Thoracic aorta (tissue), 2 donors: ENCODE measurements around the gene TMEM63A. TPM values are rescaled to one million over a fixed set of nuclear protein-coding genes. Genes with fewer than 3 reads are reported as not detected.

ENCODE experiments used
- ATAC-seq: fragments of 150-250 bp; one replicate; pipeline ENCODE4 v1.8.0; 2017; ENCODE audit warnings: low read depth; ENCODE audit not compliant: insufficient number of reproducible peaks, low FRiP score
- DNase-seq: peaks from one replicate; pipeline ENCODE4 v3.0.0-alpha.2; 2020; ENCODE audit warnings: low spot score
- H3K27ac ChIP-seq, 2 donors: fragments of 200-600 bp; sonication (generic); 1 replicate in 1 of 2; 2 replicates in 1 of 2; pipeline ENCODE4 v1.5.1; 2016; ENCODE audit warnings: mild to moderate bottlenecking in 2 of 2, moderate library complexity in 2 of 2
- H3K27me3 ChIP-seq: fragments of 200-600 bp; sonication (generic); replicated peaks from 2 replicates; pipeline ENCODE4 v1.6.0; 2016; ENCODE audit warnings: mild to moderate bottlenecking; ENCODE audit not compliant: insufficient read depth
- H3K36me3 ChIP-seq: fragments of 200-600 bp; sonication (generic); one replicate; pipeline ENCODE4 v1.5.1; 2016
- H3K4me1 ChIP-seq, 2 donors: fragments of 200-600 bp; sonication (generic); 1 replicate in 1 of 2; 2 replicates in 1 of 2; pipeline versions ENCODE4 v1.5.1 to v1.6.0; 2016; ENCODE audit warnings: low read depth in 2 of 2, mild to moderate bottlenecking in 1 of 2; ENCODE audit not compliant: control insufficient read depth in 1 of 2
- H3K4me3 ChIP-seq: fragments of 200-600 bp; sonication (generic); 2 replicates; pipeline ENCODE4 v1.5.1; 2016; ENCODE audit warnings: mild to moderate bottlenecking
- H3K9me3 ChIP-seq: fragments of 200-600 bp; sonication (generic); 2 replicates; pipeline ENCODE4 v1.5.1; 2016
- total RNA-seq, 2 donors: library from RNA; depleted of rRNA; stranded (reverse); fragments of >200 nt; gene quantifications; one replicate each; pipeline versions ENCODE4 v1.1.0 to v1.2.3, GENCODE V29; 2016
- TF ChIP-seq, protein P1 (sequence below): fragments of 200-600 bp; sonication (generic); IDR thresholded peaks from one replicate; pipeline ENCODE4 v1.5.1; 2019; ENCODE audit warnings: antibody characterized with exemption

Gene TMEM63A
- total RNA-seq, 2 donors from 2014 or later, result 75.1 to 105 TPM

DNA sequence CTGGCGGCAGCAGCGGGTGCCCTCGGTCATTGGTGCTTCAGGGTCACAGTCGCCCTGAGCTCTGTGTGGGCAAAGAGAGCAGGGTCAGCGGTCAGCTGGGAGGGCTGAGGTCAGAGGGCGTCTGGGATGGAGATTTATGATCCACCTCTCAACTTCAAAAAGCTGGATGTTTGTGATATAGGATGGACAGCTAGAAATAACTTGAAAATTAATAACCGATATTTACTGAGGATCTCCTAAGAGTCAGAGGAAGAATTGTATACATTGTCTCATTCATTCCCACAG is 4.8 kb upstream of the TMEM63A start:
- H3K4me1 ChIP-seq, result peaks cover 3 to 5% of the 10 kb centered on the region in 2 donors
- no peak overlapping the region for H3K27ac ChIP-seq
- no peaks in the 10 kb centered on the region for H3K36me3 ChIP-seq
- H3K27me3 ChIP-seq, result no peaks in the 10 kb centered on the region
- DNase-seq (no peak), ATAC-seq (no peak)
- no peak overlapping the region for H3K4me3 ChIP-seq
- TF ChIP-seq, protein P1, sequence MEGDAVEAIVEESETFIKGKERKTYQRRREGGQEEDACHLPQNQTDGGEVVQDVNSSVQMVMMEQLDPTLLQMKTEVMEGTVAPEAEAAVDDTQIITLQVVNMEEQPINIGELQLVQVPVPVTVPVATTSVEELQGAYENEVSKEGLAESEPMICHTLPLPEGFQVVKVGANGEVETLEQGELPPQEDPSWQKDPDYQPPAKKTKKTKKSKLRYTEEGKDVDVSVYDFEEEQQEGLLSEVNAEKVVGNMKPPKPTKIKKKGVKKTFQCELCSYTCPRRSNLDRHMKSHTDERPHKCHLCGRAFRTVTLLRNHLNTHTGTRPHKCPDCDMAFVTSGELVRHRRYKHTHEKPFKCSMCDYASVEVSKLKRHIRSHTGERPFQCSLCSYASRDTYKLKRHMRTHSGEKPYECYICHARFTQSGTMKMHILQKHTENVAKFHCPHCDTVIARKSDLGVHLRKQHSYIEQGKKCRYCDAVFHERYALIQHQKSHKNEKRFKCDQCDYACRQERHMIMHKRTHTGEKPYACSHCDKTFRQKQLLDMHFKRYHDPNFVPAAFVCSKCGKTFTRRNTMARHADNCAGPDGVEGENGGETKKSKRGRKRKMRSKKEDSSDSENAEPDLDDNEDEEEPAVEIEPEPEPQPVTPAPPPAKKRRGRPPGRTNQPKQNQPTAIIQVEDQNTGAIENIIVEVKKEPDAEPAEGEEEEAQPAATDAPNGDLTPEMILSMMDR, result no peak
- H3K9me3 ChIP-seq, result no peaks in the 10 kb centered on the region

DNA sequence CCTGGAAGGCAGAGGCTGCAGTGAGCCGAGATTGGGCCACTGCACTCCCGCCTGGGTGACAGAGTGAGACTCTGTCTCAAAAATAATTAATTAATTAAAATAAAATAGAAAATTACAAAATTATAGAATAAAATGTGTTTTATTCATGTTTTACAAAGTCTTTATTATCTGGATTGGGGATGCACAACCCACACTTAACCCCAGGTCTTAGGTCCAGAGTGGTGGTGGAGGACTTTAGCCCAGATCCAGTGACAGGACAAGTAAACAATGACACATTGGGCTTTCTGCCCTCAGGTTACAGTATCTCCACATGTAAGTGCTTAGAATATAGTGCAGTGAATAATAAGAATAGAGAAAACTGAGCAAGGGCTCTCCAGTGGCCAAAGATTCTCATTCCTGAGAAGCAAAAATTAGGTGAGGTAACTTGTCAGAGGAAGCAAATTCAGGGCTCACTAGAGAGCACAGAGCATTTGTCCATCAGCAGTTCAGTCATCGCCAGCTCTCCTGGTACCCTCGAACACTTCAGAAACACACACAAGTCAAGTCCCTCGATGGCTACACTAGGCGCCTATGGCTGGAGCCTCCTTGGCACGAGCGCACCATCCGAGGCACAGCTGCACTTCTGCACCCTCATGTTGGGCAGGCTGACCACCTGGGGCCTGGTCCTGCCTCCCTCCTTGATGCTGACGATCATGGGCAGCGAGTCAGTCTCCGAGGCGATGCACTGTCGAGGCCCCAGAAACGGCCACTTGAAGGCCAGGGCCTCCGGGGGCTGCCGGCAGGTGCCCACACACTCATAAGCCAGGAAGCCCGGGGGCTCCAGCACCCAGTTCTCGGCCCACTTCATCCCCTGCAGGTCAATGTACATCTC is 4.2 kb upstream of the TMEM63A start:
- no peak overlapping the region for H3K4me3 ChIP-seq
- no peaks in the 10 kb centered on the region for H3K9me3 ChIP-seq
- ATAC-seq (no peak), DNase-seq (no peak)
- no peaks in the 10 kb centered on the region for H3K36me3 ChIP-seq
- H3K27me3 ChIP-seq, result no peaks in the 10 kb centered on the region
- TF ChIP-seq, protein P1, result no peak
- H3K4me1 ChIP-seq, result peaks cover 4 to 6% of the 10 kb centered on the region in 2 donors
- H3K27ac ChIP-seq, result no peak overlapping the region

- ATAC-seq (no peak), DNase-seq (no peak)
- H3K36me3 ChIP-seq, result no peaks in the 10 kb centered on the region
- H3K4me3 ChIP-seq, result no peak overlapping the region
- TF ChIP-seq, protein P1, result no peak
- no peaks in the 10 kb centered on the region for H3K9me3 ChIP-seq
- no peak overlapping the region for H3K27ac ChIP-seq
- peaks cover 13 to 17% of the 10 kb centered on the region in 2 donors for H3K4me1 ChIP-seq
- H3K27me3 ChIP-seq, result no peaks in the 10 kb centered on the region
Measured at GRCh38 chr1:225885336-225885735, 3.2 kb upstream of the TMEM63A start.

DNA sequence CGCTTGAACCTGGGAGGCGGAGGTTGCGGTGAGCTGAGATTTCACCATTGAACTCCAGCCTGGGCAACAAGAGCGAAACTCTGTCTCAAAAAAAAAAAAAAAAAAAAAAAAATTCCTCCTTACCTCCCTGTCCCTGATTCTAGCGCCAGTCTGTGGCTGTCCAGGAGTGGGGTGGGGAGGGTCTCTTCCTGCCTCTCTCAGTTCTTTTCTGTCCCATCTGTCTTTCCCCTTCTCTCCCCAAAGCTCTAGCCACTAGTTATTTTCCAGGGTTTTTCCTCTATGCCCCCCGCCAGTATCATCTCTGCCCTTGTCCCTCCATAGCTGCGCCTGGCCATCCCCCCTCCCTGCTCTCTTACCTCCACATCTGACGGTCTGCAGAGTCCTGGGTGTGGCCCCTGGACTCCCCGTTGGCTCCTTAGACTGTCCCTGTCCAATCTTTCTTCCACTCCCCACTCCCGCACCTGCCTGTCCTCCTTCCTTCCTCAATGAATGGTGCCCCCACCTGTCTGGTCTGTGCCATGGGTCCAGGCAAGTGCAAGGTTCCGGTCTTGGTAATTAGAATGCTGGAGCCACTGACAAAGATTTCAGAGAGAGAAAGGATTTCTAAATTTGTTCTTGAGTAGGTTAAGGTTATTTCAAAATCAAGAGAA is 1.6 kb upstream of the TMEM63A start:
- H3K36me3 ChIP-seq, result no peaks in the 10 kb centered on the region
- no peaks in the 10 kb centered on the region for H3K9me3 ChIP-seq
- TF ChIP-seq, protein P1, result no peak
- ATAC-seq, result no peak
- no peak for DNase-seq
- H3K4me1 ChIP-seq, result peaks cover 23 to 33% of the 10 kb centered on the region in 2 donors
- peak overlapping the region; percentile 92 to 95 for H3K27ac ChIP-seq
- peak overlapping the region; percentile 83 for H3K4me3 ChIP-seq
- no peaks in the 10 kb centered on the region for H3K27me3 ChIP-seq
